DOHH2 (cell line): ENCODE data around the gene PRR30.

Experiments
- CTCF ChIP-seq: fragments of 200-600 bp; sonication (generic); IDR thresholded peaks from one replicate; pipeline ENCODE4 v1.5.1; 2014; ENCODE audit warnings: antibody characterized with exemption, mild to moderate bottlenecking, low read depth, low read length; ENCODE audit not compliant: poor library complexity, severe bottlenecking
- EZH2phosphoT487 ChIP-seq: fragments of 200-600 bp; sonication (generic); IDR thresholded peaks from 2 replicates; pipeline ENCODE4 v1.6.1; 2017; ENCODE audit warnings: borderline replicate concordance, mild to moderate bottlenecking, antibody characterized with exemption, low read length, moderate library complexity, mixed read lengths

DNA sequence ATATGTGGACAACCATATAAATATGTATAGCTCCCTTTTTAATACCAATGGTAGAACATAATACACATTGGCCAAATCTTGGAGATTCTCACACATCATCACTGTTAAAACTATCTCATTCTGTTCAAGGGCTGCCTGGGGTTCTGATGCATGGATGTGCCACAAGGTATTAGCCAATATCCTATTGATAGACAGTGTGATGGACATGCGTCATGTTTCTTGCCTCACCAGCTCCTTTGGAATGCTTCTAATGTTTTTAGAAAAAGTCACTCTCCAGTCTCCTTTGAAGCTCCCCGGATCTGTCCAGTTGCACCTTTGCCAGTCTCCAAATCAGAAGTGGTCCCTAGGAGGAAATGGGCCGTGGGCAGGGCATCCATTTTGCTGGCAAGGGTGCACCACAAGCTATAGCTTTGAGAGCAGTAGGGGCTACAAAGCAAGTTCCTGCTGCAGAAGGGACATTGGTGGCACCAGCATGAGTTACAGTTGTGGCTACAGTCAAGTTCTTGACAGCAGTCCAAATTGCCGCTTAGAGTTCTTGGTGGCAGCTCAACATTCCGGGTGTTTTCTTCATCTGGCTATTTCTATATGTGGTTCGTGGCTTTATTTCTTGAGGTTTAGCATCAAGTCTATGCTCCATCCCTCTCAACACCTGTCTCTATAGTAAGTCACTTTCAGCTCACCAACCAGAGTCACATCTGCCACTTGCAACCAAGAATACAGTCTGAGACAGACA lies 47.6 kb upstream of the PRR30 start:
- TF ChIP-seq CTCF (no peak), EZH2phosphoT487 (no peak)
